Heart left ventricle (tissue), 16 donors: Measurements from ENCODE around the gene EIF4A3. TPM values are rescaled to one million over a fixed set of nuclear protein-coding genes. Genes with fewer than 3 reads are reported as not detected.
A peak's percentile ranks its signal among the peaks of the same experiment; 100 is the strongest.

ENCODE experiments used
- ATAC-seq, 4 donors: fragments of 200-7000 bp; cut with Tn5 transposase; one replicate each; pipeline ENCODE4 v1.9.1; 2020 to 2022; ENCODE audit warnings: moderate library complexity in 4 of 4, mild to moderate bottlenecking in 3 of 4, moderate number of reproducible peaks in 1 of 4
- DNase-seq, 5 donors: peaks; one replicate each; pipeline ENCODE4 v3.0.0-alpha.2; 2020
- H3K27ac ChIP-seq, 12 donors: fragments of 200-600 bp; sonication (generic) in 4 of 12; one replicate each; pipeline versions ENCODE4 v1.5.0 to v1.8.0; 2016 to 2022; ENCODE audit warnings: mild to moderate bottlenecking in 2 of 12
- H3K27me3 ChIP-seq, 9 donors: fragments of 200-600 bp; sonication (generic) in 2 of 9; one replicate each; pipeline versions ENCODE4 v1.5.1 to v1.8.0; 2016 to 2022; ENCODE audit warnings: mild to moderate bottlenecking in 3 of 9
- H3K36me3 ChIP-seq, 9 donors: fragments of 200-600 bp; sonication (generic) in 2 of 9; one replicate each; pipeline versions ENCODE4 v1.5.0 to v1.8.0; 2018 to 2022; ENCODE audit warnings: mild to moderate bottlenecking in 2 of 9
- H3K4me1 ChIP-seq, 12 donors: fragments of 200-600 bp; sonication (generic) in 4 of 12; one replicate each; pipeline versions ENCODE4 v1.5.0 to v1.8.0; 2016 to 2022; ENCODE audit warnings: mild to moderate bottlenecking in 3 of 12
- H3K4me3 ChIP-seq, 12 donors: fragments of 200-600 bp; sonication (generic) in 4 of 12; one replicate each; pipeline versions ENCODE4 v1.5.0 to v1.8.0; 2017 to 2022; ENCODE audit warnings: mild to moderate bottlenecking in 9 of 12, moderate library complexity in 4 of 12
- H3K9me3 ChIP-seq, 12 donors: fragments of 200-600 bp; sonication (generic) in 4 of 12; one replicate each; pipeline versions ENCODE4 v1.5.0 to v1.8.0; 2016 to 2022; ENCODE audit warnings: mild to moderate bottlenecking in 1 of 12
- CTCF ChIP-seq, 12 donors: fragments of 200-600 bp; sonication (generic) in 4 of 12; IDR thresholded peaks; one replicate each; pipeline versions ENCODE4 v1.5.0 to v1.8.0; 2018 to 2022; ENCODE audit warnings: antibody characterized with exemption in 12 of 12, mild to moderate bottlenecking in 5 of 12
- POLR2A ChIP-seq, 2 donors: fragments of 450-650 bp; IDR thresholded peaks; one replicate each; pipeline ENCODE4 v1.6.1; 2017; ENCODE audit warnings: antibody characterized with exemption in 2 of 2, mild to moderate bottlenecking in 2 of 2, moderate library complexity in 2 of 2
- WGBS, 4 donors: extraction: QIAGEN DNeasy Blood & Tissue Kit in 2 of 4; methylation state at CpG; one replicate each; pipeline versions ENCODE4 v1.1.5 to v1.1.7; 2013 to 2018; 5-methylcytosine and 5-hydroxymethylcytosine counted together
- intact Hi-C, 10 donors: fragments of 100-400 bp; cut with DNase I; formaldehyde crosslinking; loops; one replicate each; pipeline versions ENCODE4 v1.11.1 to v1.14.2; 2022
- polyA plus RNA-seq, 2 donors: library from polyadenylated mRNA; stranded (reverse); fragments of 200-250 nt; gene quantifications; one replicate each; pipeline ENCODE4 v1.2.3, GENCODE V29; 2013
- total RNA-seq, 9 donors: library from RNA; depleted of rRNA in 2 of 9; stranded (reverse); fragments of >200 nt in 2 of 9; fragmentation: NEBNext Ultra II Directional in 3 of 9; extraction: Animal tissue kit (Norgen Biotek cat#: 25700) in 3 of 9; gene quantifications; one replicate each; pipeline versions ENCODE4 v1.1.0 to v1.2.4, GENCODE V29; 2016 to 2023
- donor health status: ischemic (EF 13 %, LVEDD 7.1; RV severe dilation, severe dysfunction).
- donor health status: healthy with polysubstance abuse.
- donor health status: DM: no; HTN: yes; CAD: no.
- donor health status: DM: no; HTN: no; CAD: no.
- donor health status: ischemic (EF 25% LVEDD 6.9; RV normal size, moderate dysfunction).
- donor health status: ischemic (EF 25% LVEDD 5.7; RV mildly dilated, moderate dysfunction).
- donor health status: healthy.
- donor health status: DM: yes; HTN: yes; CAD: no.
- donor health status: ischemic (EF 35%, LVEDD 5.7; RV mildly dilated, moderate dysfunction).
- donor health status: nonischemic (EF 11% LVEDD 7.7; RV severe dilation, severe dysfunction).
- donor health status: DM: yes; HTN: yes; CAD: no.
- donor health status: PGD.
- donor health status: ischemic (EF 29% LVEDD 5.4; RV normal size, mild dysfunction).
- donor health status: nonischemic (EF 23%, LVEDD 6.1; RV moderate dilation, normal function).

EIF4A3 gene
- total and polyA plus RNA-seq, 11 donors, result 17.8 to 57.5 (median 31.6) TPM

GRCh38 chr17:80107231-80108021 lies 39.5 kb downstream of the EIF4A3 start:
- no peak for ATAC-seq
- Histone ChIP-seq H3K4me1 (peaks cover 0 to 9% (median under 1%) of the 10 kb centered on the region in 12 donors), H3K36me3 (peaks cover 0 to 32% (median 0%) of the 10 kb centered on the region in 9 donors), H3K27ac (no peak overlapping the region), H3K4me3 (no peak overlapping the region), H3K9me3 (no peaks in the 10 kb centered on the region), H3K27me3 (no peaks in the 10 kb centered on the region)
- 86 to 95% (median 94%) methylated on average over 24 to 46 of the region's 46 CpGs for WGBS, 4 donors
- TF ChIP-seq POLR2A (IDR thresholded peaks at IDR 0.05) (no peak), CTCF (IDR thresholded peaks at IDR 0.05) (no peak)
- peak in 1 of 5 donors; percentile 46 for DNase-seq
- intact Hi-C loops, result no loop called here

DNA sequence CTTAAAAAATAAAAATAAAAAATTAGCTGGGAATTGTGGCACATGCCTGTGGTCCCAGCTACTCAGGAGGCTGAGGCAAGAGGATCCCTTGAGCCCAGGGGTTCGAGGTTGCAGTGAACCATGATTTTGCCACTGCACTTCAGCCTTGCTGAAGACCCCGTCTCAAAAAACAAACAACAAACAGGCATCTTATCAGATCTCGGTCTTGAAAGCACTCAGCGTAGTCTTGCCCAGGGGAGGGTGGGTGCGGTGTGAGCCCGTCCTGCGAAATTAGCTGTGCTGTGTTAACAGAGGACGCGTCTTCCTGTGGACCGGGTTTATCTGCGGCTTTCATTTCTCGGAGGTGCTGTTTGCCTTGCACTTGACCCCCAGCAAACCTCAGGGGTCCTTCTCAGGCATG lies 40.2 kb downstream of the EIF4A3 start:
- intact Hi-C loops, result no loop called here
- H3K36me3 ChIP-seq, result peaks cover 0 to 26% (median 0%) of the 10 kb centered on the region in 9 donors
- ATAC-seq, result no peak
- H3K4me3 ChIP-seq, result no peak overlapping the region
- DNase-seq, result no peak
- TF ChIP-seq POLR2A (IDR thresholded peaks at IDR 0.05) (no peak), CTCF (IDR thresholded peaks at IDR 0.05) (no peak)
- H3K9me3 ChIP-seq, result no peaks in the 10 kb centered on the region
- H3K27ac ChIP-seq, result no peak overlapping the region
- no peaks in the 10 kb centered on the region for H3K27me3 ChIP-seq
- H3K4me1 ChIP-seq, result peaks cover 0 to 16% (median 7%) of the 10 kb centered on the region in 12 donors
- WGBS, 4 donors, result 87 to 90% (median 89%) methylated on average over 12 of the region's 12 CpGs

DNA sequence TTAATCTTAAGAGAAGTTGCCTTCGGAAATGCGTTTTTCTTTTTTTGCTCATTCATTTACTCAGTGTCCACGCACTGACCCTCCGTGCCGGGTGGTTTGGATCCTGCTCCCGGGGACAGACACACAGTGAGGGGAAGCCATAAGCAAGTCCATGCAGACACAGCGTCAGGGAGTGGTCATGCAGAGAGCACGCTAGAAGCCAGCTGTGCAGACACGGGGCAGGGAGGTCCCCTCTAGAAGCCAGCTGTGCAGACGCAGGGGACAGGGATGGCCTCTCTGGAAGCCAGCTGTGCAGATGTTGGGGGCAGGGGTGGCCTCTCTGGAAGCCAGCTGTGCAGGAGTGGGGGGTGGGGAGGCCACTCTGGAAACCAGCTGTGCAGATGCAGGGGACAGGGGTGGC lies 40.8 kb downstream of the EIF4A3 start:
- intact Hi-C loops, result no loop called here
- Histone ChIP-seq H3K27ac (no peak overlapping the region), H3K27me3 (no peaks in the 10 kb centered on the region), H3K9me3 (no peaks in the 10 kb centered on the region), H3K36me3 (peaks cover 0 to 26% (median 0%) of the 10 kb centered on the region in 9 donors), H3K4me3 (no peak overlapping the region), H3K4me1 (peaks cover 0 to 16% (median 7%) of the 10 kb centered on the region in 12 donors)
- TF ChIP-seq CTCF (IDR thresholded peaks at IDR 0.05), result no peak
- TF ChIP-seq POLR2A (IDR thresholded peaks at IDR 0.05), result no peak
- DNase-seq (peak in 1 of 5 donors; percentile 20), ATAC-seq (no peak)
- 74 to 81% (median 81%) methylated on average over 9 to 10 of the region's 10 CpGs for WGBS, 4 donors

DNA sequence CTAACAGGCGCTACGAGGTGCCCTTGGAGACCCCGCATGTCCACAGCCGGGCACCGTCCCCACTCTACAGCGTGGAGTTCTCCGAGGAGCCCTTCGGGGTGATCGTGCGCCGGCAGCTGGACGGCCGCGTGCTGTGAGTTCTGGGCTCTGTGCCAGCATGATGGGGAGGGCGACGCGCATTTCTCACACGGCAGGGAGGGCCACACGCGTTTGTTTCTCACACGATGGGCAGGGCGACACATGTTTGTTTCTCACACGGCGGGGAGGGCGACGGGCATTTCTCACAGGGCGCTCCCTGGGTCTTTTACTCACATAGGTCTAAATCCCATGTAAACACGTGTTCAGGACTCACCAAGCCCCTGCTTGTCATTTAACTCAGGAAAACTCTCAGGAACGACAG lies 41.2 kb downstream of the EIF4A3 start:
- 41 to 69% (median 58%) methylated on average over 27 to 29 of the region's 29 CpGs for WGBS, 4 donors
- intact Hi-C loops, result no loop called here
- no peak overlapping the region for H3K27ac ChIP-seq
- H3K9me3 ChIP-seq, result no peaks in the 10 kb centered on the region
- TF ChIP-seq POLR2A (IDR thresholded peaks at IDR 0.05), result no peak
- TF ChIP-seq CTCF (IDR thresholded peaks at IDR 0.05), result no peak
- no peak overlapping the region for H3K4me3 ChIP-seq
- H3K4me1 ChIP-seq, result peaks cover 0 to 20% (median 7%) of the 10 kb centered on the region in 12 donors
- ATAC-seq, result no peak
- peak in 2 of 5 donors; percentile 38 to 58 for DNase-seq
- no peaks in the 10 kb centered on the region for H3K27me3 ChIP-seq
- peaks cover 0 to 26% (median 0%) of the 10 kb centered on the region in 9 donors for H3K36me3 ChIP-seq
